Renal cortex interstitium (tissue), 11 donors: Measurements from ENCODE around the gene ELN. TPM values are rescaled to one million over a fixed set of nuclear protein-coding genes. Genes with fewer than 3 reads are reported as not detected.

Experiments
- DNase-seq, 11 donors: peaks; one replicate each; pipeline ENCODE4 v3.0.0-alpha.2; 2013; ENCODE audit warnings: low read depth in 9 of 11, low spot score in 4 of 11; ENCODE audit errors: extremely low read depth in 1 of 11
- polyA plus RNA-seq, 3 donors: library from polyadenylated mRNA; unstranded; fragments of 120-200 nt; gene quantifications; one replicate each; pipeline ENCODE4 v1.2.1, GENCODE V29; 2013; ENCODE audit not compliant: insufficient read length in 3 of 3

The ELN gene
- polyA plus RNA-seq, 3 donors, result 42.8 to 95.7 (median 72.8) TPM

DNA sequence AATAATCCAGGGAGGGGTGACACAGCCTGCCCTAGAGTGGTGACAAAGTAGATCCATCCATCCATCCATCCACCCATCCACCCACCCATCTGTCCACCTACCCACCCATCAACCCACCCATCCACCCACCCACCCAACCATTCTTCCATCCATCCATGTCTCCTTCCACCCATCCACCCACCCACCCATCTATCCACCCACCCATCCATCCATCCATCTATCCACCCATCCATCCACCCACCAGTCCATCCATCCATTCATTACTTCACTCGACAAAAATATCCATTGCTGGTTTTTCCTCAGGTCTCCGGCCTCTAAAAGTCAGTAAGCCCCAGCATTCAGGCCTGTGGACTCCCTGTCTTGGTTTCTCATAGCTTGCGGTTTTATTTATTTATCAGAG lies 43.1 kb downstream of the ELN start:
- no peak for DNase-seq

- no peak for DNase-seq
Measured at GRCh38 chr7:74074770-74075169, 46.8 kb downstream of the ELN start.

- DNase-seq, result no peak
Measured at GRCh38 chr7:74078461-74078860, 50.5 kb downstream of the ELN start.

- no peak for DNase-seq
Measured at GRCh38 chr7:74082770-74083116, 54.8 kb downstream of the ELN start.

DNA sequence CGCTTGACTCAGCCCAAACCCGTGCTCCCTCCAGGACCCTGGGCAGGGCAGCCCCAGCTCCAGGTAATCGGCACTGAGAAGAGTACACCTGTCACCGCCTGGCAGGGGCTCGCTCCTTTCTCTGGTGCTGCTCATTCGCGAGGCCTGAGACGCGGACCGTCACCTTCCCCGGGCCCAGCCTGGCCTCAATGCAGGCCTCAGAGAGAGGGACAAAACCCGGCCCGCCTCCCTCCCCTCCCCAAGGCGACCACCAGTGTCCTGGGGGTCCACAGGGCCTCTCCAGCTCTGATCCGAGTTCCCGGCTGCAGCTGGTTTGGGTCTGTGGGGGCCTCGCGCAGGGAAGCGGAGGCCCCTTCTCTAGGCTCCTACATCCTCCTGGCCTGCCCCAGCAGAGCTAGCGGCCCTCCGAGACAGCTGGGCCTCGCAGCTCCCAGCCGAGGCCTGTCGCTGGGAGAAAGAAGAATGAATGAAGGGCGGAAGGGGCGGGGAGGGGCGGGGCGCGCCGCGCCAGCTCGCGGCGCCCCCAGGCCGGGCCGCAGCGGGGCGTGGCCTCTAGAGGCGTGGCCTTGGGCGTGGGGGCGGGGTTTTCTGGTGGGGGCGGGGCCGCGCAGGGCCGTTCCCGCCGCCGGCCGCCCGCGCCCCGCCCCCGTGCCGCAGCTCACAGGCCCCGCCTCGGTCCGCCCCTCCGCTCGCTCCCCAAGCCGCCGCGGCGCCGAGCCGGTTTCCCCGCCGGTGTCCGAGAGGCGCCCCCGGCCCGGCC lies 55.3 kb downstream of the ELN start, which contains the start of gene LIMK1:
LIMK1 (plus strand) TSS at position 688 of the 760 bp plus-strand sequence. CDS start 187 bp downstream, outside the sequence.
- peak in 8 of 11 donors; percentile 69 to 81 (median 78) for DNase-seq

DNA sequence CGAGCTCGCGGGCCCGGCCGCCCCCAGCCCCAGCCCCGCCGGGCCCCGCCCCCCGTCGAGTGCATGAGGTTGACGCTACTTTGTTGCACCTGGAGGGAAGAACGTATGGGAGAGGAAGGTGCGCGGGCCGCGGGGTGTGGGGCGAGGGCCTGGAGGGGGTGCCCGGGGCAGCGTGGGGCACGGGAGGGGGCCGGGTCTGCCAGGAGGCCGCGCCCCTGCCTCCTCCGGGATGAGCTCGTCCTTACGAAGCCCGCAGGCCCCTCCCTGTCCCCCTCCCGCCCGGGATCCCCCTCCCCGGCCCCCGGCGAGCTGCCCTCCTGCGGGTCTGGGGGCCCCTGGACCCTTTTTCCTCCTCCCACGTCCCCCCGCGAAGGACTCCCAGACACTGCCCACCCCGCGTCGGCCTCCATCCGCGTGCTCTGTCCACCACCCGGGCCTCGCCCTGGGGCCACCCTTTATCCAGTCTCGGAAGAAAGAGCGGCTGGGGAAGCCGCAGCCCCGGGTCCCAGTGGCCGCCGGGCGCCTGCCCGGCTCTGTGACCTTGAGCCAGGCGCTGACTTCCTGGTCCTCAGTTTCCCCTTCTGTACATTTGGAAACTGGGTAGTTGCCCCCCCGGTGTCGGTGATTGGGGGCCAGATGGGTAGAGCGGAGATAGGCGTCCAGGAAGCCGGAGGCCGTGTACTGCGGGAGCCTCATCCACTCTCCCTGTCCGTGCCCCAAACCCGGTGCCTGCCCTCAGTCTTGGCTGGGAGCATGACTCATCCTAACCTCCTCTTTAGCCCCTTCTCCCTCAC lies 56.2 kb downstream of the ELN start:
- peak in 1 of 11 donors; percentile 28 for DNase-seq

- no peak for DNase-seq
Measured at GRCh38 chr7:74084722-74085578, 57.0 kb downstream of the ELN start.

GRCh38 chr7:74087791-74088453 lies 59.9 kb downstream of the ELN start:
- no peak for DNase-seq

DNA sequence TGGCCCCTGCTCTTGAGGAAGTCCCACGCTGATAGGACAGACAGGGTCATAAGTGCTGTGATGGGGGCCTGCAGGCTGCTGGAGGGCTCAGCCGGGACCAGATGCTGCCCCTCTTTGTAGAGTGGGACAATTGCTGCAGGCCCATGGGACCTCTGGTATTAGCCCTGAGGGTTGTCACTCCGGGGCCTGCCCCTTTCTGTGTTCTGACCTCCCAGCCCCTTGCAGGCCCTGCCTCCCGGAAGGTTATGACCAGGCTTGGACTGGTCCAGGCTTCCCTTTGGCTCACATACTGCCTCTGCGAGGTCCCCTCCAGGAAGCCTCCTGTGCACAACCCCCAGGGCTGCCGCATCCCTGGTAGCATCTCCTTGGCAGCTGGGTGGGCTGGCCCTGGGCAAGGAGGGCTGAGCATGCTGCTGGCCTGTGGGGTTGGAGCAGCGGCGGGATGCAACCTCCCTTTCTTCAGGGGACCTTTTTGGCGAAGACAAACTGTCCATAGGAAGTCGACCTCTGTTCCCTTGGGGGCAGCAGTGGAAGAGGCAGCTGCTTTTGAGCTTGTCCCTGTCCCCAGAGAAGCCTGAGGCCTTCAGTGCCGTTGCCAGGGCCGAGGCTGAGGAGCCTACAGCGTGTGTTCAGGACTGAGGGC lies 64.5 kb downstream of the ELN start:
- no peak for DNase-seq

DNA sequence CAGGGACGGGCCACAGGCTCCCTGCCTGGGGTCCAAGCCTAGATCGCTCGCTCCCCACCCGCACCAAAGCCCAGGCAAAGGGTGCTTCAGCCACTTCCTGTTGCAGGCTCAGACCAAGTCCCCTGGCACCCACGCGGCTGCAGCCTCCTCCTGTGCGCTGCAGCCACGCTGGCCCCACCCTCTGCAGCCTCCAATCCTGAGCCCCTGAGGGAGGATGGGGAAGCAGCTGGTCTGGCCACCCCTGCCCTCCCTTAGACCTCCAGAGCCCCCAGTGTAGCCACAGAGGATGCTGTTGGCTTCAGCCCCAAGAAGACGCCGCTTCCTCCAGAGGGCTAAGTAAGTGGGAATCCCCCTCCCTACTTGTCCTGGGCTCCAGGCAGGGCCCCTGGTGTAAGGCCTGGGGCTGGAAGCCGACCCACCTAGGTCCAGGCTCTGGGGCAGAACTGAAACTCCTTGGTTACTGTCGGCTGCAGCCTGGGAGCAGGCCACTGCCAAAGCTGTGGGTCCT lies 65.0 kb downstream of the ELN start:
- no peak for DNase-seq

- no peak for DNase-seq
Measured at GRCh38 chr7:74093671-74094223, 65.8 kb downstream of the ELN start.

GRCh38 chr7:74094224-74095101 lies 66.5 kb downstream of the ELN start:
- peak in 7 of 11 donors; percentile 17 to 59 (median 49) for DNase-seq

DNA sequence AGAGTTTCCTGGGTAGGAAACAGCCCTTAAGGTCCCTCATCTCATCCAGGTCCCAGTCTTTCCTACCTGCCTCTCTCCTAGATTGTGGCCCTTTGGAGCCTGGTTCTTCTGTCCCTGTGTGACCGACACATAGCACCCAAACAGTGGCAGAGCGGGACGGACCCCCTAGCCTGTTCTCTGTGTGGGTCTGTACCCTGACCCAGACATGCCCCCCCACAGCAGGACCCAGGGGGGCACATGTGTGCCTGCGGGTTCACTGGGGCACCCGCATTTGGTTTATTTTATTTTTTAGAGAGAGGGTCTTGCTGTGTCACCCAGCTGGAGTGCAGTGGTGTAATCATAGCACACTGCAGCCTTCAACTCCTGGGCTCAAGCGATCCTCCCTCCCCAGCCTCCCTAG lies 67.2 kb downstream of the ELN start:
- DNase-seq, result no peak

- DNase-seq, result no peak
Measured at GRCh38 chr7:74097937-74098614, 70.1 kb downstream of the ELN start.

DNA sequence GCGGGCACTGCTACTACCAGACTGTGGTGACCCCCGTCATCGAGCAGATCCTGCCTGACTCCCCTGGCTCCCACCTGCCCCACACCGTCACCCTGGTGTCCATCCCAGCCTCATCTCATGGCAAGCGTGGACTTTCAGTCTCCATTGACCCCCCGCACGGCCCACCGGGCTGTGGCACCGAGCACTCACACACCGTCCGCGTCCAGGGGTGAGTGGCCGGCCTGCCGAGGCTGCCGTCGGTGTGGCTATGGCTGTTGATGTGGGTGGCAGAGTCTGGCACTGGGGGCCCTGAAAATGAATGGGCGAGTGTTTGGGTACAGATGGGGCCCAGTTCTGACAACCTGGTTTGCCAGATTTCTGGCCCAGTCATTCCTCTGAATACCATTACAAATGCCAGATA lies 71.1 kb downstream of the ELN start:
- no peak for DNase-seq

- DNase-seq, result peak in 1 of 11 donors; percentile 30
Measured at GRCh38 chr7:74101061-74101681, 73.2 kb downstream of the ELN start.
